Effector CD8-positive, alpha-beta T cell (primary cell): ENCODE results near the gene UBE2U.

Experiments
- DNase-seq: peaks from one replicate; lab custom pipeline; 2025; lab: John Stamatoyannopoulos, UW
- total RNA-seq, 4 experiments: gene quantifications; one replicate each; lab custom pipeline; 2026; lab: John Stamatoyannopoulos, UW

UBE2U gene, protein sequence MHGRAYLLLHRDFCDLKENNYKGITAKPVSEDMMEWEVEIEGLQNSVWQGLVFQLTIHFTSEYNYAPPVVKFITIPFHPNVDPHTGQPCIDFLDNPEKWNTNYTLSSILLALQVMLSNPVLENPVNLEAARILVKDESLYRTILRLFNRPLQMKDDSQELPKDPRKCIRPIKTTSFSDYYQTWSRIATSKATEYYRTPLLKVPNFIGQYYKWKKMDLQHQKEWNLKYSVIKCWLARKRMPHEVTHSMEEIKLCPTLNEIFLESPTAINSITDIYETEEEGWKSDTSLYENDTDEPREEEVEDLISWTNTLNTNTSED
- 0 reads per million in 4 experiments for total RNA-seq

DNA sequence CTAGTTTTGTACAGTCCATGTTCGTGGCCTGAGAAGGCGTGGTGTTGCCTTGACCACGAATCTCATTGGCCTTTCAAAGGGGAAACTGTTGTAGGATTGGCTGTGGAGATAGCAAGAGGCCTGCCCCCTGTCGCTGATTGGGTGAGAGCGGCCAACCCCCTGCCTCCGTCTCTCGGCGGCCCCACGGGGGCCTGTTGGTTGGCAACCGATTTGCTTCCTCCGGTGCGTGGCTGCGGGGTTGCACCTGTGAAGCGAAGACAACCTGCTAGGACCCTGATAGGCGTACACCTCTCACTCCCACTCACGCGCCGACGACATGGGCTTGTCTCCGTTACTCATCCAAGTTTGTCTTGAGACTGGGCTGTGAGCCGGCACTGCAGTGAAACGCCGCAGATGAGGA is at the start of gene UBE2U:
Gene UBE2U, plus strand, starts transcription at position 204 of the 400 bp plus-strand sequence. CDS start 428 bp downstream, outside the sequence.
- DNase-seq, result no peak

DNA sequence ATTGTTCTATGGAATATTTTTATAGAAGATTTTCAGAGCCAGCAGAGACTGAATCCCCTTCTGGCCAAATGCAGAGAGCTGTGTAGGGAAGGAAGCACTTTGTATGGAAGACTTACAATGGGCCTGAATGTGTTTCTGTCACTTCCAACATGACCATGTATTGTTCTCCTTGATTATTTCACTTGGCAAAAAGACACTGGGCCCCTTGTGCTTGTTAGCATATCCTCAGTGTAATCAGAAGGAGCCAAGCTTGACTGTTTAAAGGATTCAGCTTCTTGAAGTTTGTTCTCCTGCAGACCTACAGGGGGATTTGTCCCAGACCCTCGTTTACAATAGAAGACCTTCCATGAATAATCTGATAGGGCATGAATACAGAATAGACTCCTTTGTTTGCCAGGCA is 48.1 kb upstream of the UBE2U start:
- no peak for DNase-seq

DNA sequence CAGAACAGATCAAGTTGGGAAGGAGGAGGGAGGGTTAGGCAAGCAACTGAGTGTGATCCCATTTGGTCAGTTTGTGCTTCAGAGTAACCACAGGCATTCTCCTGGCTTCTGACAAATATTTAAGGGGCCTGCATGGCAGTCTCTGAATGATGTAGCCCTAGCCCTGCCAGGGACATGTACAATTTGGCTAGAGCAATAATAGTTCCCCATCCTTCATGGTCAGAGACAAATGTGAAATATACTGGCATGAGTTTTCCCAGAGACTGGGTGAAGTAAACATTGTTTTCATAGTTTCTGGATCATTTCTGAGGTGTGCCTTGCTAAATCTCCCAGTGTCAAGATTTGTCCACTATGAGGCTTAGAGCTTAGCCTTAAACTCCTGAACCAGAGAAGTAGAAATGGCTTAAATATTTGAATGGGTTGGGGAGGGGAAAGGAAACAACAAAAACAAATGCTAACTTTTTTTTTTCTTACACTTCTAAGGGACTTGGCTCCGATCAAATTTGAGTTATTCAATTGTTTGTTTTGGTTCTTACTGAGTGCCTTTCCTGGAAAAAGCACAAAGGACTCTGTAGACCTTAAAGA is 42.0 kb upstream of the UBE2U start:
- DNase-seq, result no peak

DNA sequence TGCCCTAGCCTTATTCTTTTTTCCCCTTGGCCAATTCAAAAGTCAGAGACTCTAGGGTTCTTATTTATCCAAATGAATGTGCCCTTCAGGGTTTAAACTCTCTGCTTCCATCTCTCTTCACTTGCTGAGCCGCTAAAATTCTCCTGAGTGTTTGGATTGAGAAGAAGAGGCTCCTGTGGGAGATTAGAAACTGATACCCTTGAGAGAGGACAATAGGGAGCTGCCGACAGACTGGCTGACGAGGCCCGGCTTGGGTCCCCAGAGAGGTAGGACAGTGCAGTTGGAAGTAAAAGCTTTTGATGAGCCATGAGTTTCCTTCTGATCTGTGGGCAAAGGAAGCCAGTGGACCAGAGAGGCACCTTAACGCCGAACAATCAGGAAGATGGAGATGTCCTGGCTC is 41.3 kb upstream of the UBE2U start:
- no peak for DNase-seq

DNA sequence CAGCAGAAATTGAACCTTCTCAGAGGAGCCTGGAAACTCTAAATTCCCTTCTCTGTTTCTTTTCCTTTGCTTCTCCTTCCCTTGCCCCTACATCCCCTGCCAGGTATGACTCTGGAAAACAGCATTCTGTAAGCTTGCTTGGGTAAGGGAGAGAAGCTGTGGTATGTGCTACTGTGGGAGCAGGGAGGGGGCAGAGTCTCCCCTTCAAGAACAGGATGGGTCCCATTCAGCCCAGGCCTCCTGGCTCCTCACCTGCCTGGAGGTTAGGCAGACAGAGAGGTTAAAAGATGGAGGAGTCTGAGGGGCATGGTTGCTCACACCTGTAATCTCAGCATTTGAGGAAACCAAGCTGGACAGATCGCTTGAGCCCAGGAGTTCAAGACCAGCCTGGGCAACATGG is 40.6 kb upstream of the UBE2U start:
- DNase-seq, result no peak

DNA sequence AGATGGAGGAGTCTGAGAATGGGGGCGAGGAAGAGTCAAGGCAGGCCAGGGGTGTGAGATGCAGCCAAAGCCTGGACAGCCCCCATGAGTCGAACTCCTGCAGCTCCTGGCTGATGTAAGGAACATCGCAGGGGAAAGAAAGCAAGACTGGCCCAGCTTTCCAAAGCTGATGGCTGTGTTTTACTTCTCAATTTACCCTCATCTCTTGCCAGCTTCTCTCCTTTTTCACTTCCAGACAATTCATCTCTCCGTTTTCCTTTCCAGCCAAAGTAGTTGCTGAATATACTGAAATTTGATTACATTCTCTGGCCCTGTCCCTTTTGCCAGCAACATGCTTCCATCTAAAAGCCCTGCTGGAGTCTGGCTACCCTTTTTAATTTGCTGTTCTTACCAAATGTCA is 40.0 kb upstream of the UBE2U start:
- DNase-seq, result no peak

DNA sequence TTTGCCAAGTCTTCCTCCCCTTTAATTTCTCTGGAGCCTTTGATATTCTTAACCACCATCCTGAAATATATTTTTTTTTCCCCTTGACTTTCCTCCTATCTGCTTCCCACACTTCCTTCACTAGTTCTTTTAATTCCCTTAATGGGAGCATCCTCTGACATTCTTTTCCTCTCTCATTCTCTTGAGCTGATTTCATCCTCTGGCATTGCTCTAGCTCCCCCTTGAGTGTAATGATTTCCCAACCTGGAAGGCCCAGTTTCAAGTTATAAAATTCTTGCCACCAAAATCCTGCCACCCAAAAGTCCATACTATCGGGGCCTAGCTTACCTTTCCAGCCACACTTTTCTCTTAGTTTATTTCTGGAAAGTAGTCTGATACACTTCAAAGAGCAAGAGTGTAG is 39.5 kb upstream of the UBE2U start:
- no peak for DNase-seq

DNA sequence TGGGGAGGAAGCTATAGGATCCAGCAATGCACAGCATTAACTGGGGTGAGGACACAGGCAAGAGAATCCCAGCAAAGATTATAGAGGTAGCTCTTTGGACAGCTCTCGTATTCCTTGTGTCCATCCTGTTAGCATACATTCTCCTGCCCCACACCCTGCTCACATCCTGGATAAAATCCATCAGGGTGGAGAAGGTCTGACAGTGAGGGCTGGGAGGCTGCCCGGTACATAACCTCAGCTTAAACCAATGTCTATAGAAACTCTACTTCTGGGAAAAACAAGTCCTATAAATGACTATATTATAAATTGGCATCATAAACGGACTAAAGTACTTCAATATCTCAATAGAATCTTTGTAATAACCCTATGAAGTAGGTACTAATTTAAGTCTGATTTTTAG is 36.8 kb upstream of the UBE2U start:
- DNase-seq, result no peak

DNA sequence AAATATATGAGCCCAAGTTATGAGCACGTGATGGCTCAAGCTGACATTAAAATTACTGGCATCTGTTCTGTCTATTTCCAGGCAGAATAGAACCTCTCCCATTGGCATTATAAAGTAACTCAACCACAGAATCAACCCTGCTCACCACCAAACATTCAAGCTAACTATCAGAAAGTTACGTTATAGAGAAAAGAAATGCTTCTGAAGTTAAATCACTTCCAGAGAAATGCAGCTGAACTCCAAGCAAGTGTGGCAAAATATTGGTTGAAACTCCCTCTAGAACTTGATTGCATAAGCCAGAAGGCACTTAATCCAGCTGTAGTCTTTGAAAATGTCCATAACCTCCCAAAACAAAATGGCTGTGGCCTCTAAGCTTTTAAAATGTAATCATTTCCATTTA is 36.2 kb upstream of the UBE2U start:
- no peak for DNase-seq

DNA sequence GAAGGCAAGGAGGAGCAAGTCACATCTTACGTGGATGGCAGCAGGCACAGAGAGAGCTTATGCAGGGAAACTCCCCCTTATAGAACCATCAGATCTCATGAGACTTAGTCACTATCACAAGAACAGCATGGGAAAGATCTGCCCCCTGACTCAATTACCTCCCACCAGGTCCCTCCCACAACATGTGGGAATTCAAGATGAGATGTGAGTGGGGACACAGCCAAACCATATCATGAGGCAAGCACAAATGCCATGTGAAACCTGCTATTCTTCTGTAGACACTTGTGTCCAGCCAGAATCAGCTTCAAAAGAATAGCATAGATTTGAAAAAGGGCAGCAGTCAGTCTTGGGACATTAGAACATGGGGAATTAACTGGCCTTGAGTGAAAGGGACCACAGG is 32.2 kb upstream of the UBE2U start:
- no peak for DNase-seq

DNA sequence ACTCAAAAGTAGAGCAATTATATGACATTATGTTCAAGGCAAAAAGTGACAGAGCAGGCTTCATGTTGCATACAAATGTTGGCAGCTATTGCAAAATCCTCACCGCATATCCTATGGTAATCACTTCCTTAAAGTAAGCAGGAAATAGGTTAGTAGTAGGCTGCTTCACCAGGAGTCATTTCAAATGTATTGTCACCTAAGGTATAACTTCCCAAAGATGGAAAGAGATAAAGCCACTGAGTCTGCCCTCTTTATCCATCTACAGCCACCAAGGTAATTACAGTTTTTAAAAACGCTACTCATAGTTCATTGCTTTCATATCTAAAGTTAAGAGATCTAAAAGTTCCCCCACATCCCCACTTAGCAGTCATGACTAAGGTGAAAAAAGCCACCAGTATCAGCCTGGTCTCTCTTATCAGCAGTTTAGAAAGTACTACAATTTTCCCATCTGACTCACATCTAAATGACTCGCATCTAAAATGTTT is 31.6 kb upstream of the UBE2U start:
- no peak for DNase-seq

DNA sequence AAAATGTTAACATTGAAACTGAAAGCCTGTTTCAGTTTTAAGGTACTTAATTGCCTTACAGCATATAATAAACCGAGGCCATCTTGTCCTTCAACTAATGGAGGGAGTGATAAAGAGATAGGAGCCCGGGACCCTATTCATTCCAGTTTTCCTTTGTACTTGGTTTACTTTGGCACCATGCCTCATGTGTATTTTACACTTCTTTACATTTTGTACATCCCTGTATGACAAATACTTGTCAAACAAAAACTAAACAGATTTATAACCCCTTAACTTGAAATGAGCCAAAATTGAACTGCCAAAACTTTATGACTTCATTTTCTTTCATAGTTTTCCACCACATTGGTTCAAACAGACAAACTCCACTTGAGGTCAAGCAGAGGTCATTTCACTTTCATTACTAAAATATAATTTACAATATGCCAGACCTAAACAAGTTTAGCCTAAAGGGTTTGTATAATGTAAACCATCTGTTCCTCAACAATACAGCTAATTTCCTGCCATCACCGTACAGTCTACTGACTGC is 30.9 kb upstream of the UBE2U start:
- DNase-seq, result no peak

DNA sequence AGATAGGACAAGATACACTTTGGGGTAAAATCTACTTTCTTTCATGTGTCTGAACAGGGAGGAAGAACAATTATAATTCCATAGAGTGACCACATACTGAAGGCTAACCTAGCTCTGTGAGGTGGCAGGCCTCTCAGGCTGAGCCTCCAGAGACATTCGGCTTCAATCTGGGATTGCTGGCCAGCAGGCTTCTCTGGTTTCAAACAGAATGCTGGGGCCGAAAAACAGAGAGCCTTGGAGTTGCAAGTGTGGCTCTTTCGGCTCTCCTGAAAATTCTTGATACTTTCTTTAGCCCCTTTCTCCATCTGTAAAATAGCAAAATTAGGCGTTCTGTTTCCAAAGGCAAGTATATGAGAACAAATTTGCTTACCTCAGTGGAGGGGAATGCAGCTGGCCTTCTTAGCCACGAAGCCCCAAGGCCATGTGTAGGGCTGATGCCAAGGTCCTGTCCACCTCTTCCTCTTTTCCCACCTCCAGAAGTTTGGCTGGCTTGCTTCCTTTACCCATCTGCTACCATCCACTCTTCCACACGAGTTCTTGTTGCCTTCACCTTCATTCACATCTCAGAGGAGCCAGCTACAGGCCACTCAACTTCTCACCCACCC is 30.0 kb upstream of the UBE2U start:
- no peak for DNase-seq

DNA sequence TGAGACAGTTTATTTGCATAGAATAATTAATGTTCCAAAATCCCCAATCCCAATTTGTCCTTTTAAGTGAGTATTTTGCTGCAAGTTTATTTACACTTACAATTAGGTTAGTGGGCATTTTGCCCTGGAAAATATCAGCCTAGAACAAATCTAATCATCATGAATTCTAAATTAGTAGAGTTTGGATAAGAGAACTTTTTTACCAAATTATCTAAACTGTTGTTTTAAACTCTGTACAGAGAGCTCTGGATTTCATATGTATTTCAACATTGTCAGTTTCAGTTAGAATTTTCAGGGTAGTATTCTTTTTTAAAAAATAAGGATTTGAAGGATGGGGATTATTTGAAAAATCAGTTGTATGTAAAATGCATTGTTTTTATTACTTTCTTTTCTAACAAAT is 27.8 kb upstream of the UBE2U start:
- no peak for DNase-seq

DNA sequence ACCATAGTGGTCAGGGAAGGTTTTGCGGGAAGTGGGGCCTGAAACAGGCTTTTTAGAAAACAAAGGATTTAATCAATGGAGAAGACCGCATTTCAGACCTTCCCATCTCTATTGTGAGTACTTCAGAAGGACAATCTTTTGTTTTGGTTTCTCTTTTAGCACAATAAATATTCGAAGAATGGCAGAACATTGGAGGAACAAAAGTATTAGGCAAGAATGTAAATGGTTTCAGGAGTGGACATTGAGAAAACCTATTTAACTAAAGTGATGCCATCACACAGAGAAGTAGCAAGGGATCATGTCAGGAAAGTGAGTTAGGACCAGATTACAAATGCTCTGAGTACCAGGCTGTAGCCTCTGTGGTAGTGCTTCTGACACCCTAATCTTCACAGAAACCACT is 26.8 kb upstream of the UBE2U start:
- DNase-seq, result no peak

DNA sequence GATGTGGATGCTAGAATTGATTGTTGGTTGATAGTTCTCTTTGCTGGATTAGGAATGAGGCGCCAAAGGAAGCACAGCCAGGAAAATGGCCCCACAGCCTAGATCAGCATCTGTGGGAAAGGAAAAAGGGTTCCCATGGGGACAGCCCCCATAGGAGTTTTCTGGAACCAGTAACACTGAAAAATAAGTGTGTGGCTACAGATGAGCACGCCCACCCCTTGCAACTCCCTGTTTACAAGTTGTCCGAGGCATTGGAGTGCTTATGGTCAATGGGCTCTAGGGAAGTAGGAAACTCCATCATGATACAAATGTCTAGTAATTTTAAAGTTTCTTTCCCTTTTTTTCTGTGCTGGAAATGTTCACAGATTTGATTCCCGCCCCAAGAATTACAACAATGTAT is 23.8 kb upstream of the UBE2U start:
- no peak for DNase-seq

DNA sequence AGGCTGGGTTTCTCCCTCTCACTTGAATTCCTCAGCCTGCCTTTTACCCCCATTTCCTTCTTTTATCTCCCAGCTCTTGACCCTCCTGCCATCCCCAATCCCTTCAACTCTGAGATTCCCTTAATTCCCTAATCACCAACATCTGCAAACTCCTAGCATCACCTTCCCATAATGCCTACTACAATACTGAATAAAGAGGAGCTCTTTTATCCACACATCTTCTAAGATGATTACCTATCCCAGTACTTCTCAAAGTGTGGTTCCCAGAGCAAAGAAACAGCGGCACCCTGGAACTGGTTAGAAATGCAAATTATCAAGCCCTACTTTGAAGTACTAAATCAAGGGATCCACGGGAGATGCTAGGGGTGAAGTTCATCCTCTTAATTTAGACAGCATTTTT is 21.2 kb upstream of the UBE2U start:
- DNase-seq, result no peak

DNA sequence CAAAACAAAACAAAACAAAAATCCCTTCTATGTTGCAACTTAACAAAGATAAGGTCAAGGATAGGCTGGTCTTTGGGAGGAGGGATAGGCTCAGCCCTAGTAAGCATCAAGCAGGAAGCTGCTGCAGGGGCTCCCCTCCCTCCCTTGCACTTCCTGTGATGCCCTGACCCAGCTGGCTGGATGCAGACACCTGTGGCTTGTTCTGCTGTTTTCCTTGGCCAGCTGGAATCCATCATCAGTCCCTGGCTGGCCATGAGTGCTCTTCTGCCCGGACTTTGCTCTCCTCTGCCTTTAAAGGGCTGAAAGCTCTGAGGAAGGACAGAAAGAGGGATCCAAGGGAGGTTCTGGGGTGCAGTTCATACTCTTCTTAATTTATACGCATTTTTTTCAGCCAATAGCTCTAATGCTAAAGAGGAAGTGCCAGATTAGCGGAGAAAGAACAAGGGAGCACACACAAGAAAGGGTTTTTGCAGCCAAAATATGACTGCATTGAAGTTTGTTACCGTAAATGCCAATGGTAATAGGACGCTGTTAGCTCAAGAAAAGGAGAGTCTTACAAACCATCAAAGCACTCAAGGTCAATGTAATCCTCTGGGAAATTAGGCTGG is 19.9 kb upstream of the UBE2U start:
- no peak for DNase-seq

DNA sequence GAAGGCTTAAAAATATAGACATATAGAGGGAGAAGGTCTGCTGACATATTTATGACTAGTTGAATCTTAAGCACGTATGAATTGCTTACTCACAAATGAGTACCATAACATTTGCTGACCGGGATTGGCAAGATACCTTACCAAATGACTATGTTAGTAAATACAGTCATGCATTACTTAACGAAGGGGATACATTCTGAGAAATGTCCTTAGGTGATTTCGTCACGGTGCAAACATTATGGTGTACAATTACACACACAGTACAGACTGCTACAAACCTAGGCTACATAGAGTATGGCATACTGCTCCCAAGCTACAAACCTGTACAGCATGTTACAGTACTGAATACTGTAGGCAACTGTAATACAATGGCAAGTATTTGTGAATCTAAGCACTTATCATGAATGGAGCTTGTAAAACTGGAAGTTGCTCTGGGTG is 19.4 kb upstream of the UBE2U start:
- no peak for DNase-seq

DNA sequence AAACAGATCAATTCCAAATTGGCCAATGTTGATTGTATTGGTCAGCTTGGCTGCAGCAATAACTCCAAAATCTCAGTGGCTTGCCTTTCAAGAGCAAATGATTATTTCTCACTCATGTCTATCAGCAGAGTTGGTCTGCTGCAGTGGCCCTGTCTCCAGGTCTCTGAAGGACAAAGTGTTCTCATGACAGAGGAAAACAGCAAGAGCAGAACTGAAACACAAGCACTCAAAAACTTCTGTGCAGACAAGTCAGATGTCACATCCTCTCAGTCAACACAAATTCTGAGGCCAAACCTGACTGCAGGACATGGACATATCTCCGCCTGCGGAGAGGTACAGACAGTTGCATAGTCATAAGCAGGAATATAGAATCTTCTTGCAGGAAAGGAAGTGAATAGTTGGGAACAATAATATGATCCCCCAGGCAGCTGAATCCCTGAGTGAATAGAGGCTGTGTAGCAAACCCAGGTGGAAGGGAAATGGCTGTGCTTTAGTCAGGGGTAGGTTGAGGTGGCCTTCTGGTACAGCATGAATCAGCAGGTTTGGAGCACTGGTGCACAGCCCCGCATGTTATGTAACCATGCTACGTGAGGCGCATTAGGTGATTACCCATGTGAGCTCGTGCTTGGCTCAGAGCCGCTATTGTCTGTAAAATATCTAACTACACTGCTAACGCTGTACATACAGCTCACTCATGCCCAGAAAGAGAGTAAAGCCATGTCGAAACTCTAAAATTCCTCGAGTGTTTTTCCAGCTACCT is 17.1 kb upstream of the UBE2U start:
- no peak for DNase-seq

DNA sequence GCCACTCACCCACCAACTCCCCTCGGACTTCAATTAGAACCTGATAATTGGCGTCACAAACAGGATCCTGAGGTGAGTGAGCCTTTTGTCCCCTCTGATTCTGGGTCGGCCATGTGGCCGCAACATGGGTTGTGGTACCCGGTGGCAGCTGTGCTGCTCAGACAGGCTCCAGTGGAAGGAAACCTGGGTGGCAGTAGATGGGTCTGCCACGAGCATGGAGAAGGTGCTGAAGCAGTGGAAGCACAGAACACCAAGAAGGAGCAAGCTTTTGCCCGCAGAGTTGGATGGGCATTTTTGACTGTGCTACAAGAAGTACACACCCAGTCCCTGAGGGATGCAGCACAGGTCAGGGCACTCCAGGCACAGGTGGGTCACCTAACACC is 16.5 kb upstream of the UBE2U start:
- DNase-seq, result no peak

DNA sequence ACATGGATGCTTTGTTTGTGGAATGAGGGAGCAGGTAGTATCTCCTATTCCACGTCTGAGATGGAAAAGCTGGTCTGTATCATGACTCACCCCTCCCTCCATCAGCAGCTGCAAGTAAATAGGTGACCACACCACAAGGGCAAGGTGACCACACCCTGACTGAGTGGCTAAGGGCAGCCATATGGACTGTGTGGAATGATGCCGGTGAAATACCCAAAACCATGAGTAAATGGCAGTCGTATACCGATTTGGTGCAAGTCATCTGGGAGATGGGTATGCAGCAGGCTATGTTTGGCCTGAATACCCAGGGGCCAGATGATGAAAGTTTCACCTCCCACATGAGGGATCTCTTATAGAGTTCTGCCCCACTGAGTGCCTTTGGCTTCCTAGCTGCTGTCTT is 15.8 kb upstream of the UBE2U start:
- no peak for DNase-seq
